Activated CD4-positive, alpha-beta T cell treated with anti-CD3 and anti-CD28 coated beads, Interleukin-2, amount 50 U/mL, for 24 hours (primary cell): Measurements from ENCODE around the gene SURF4.
"Not testable (repeated sequence)": the region's sequence is repeated elsewhere in the genome, so short reads cannot be mapped to it uniquely, and the experiment has no call there.

Experiments
- DNase-seq, 2 donors: peaks; one replicate each; pipeline ENCODE4 v3.0.0-alpha.2; 2020; ENCODE audit warnings: low read depth in 1 of 2, low spot score in 1 of 2

SURF4 gene

GRCh38 chr9:133335924-133336811, 39.7 kb downstream of the SURF4 start, which contains the start of gene SURF6:
Gene SURF6 (minus strand): TSS chr9:133336188. CDS start chr9:133336132, 56 bp downstream.
- DNase-seq, result peak; percentile 90 to 94

- DNase-seq, result not testable (repeated sequence)
These were observed 41.0 kb downstream of the SURF4 start for GRCh38 chr9:133334888-133335287.

- DNase-seq, result no peak
These were observed 41.7 kb downstream of the SURF4 start for GRCh38 chr9:133334161-133334560.

GRCh38 chr9:133333566-133333965, 42.3 kb downstream of the SURF4 start:
- DNase-seq, result no peak

GRCh38 chr9:133333011-133333410, 42.8 kb downstream of the SURF4 start:
- DNase-seq, result no peak

GRCh38 chr9:133332381-133332730, 43.5 kb downstream of the SURF4 start:
- no peak for DNase-seq

- DNase-seq, result no peak
These were observed 44.0 kb downstream of the SURF4 start for GRCh38 chr9:133331641-133332380.

GRCh38 chr9:133331221-133331620, 44.6 kb downstream of the SURF4 start:
- DNase-seq, result no peak

GRCh38 chr9:133329306-133330156, 46.3 kb downstream of the SURF4 start:
- DNase-seq, result not testable (repeated sequence)

- DNase-seq, result no peak
These were observed 47.9 kb downstream of the SURF4 start for GRCh38 chr9:133327834-133328484.

GRCh38 chr9:133327021-133327420, 48.8 kb downstream of the SURF4 start:
- not testable (repeated sequence) for DNase-seq

GRCh38 chr9:133323991-133324703, 51.7 kb downstream of the SURF4 start:
- DNase-seq, result no peak

- DNase-seq, result no peak
These were observed 52.6 kb downstream of the SURF4 start for GRCh38 chr9:133323211-133323610.

GRCh38 chr9:133322701-133323100, 53.2 kb downstream of the SURF4 start:
- DNase-seq, result no peak

GRCh38 chr9:133321411-133321935, 54.4 kb downstream of the SURF4 start:
- no peak for DNase-seq

GRCh38 chr9:133320421-133320881, 55.4 kb downstream of the SURF4 start:
- DNase-seq, result no peak

- DNase-seq, result not testable (repeated sequence)
These were observed 58.3 kb downstream of the SURF4 start for GRCh38 chr9:133317551-133317950.

- DNase-seq, result no peak
These were observed 59.9 kb downstream of the SURF4 start for GRCh38 chr9:133315997-133316396.
